Stimulated activated CD8-positive, alpha-beta memory T cell treated with anti-CD3 and anti-CD28 coated beads, Interleukin-4, amount 100 ng/mL, for 24 hours (primary cell): ENCODE results near the gene ACAA1.
"Not testable (repeated sequence)": the region's sequence is repeated elsewhere in the genome, so short reads cannot be mapped to it uniquely, and the experiment has no call there.

Experiments used
- DNase-seq: peaks from one replicate; pipeline ENCODE4 v3.0.0-alpha.2; 2020; ENCODE audit warnings: low read depth

ACAA1 gene

GRCh38 chr3:38101811-38102443 is 35.0 kb downstream of the ACAA1 start:
- no peak for DNase-seq

GRCh38 chr3:38100498-38100897 is 36.4 kb downstream of the ACAA1 start:
- no peak for DNase-seq

- DNase-seq, result no peak
Observed at GRCh38 chr3:38099518-38099917, 37.4 kb downstream of the ACAA1 start.

GRCh38 chr3:38098376-38098723 is 38.6 kb downstream of the ACAA1 start:
- no peak for DNase-seq

GRCh38 chr3:38097446-38098375 is 39.2 kb downstream of the ACAA1 start:
- no peak for DNase-seq

- DNase-seq, result no peak
Observed at GRCh38 chr3:38095669-38096483, 41.1 kb downstream of the ACAA1 start.

GRCh38 chr3:38094999-38095398 is 41.9 kb downstream of the ACAA1 start:
- DNase-seq, result no peak

- no peak for DNase-seq
Observed at GRCh38 chr3:38090453-38090852, 46.5 kb downstream of the ACAA1 start.

- DNase-seq, result no peak
Observed at GRCh38 chr3:38089163-38089562, 47.8 kb downstream of the ACAA1 start.

GRCh38 chr3:38088126-38089078 is 48.5 kb downstream of the ACAA1 start:
- no peak for DNase-seq

- not testable (repeated sequence) for DNase-seq
Observed at GRCh38 chr3:38087278-38087677, 49.6 kb downstream of the ACAA1 start.

GRCh38 chr3:38086496-38086895 is 50.4 kb downstream of the ACAA1 start:
- DNase-seq, result no peak

GRCh38 chr3:38085943-38086324 is 51.0 kb downstream of the ACAA1 start:
- no peak for DNase-seq

GRCh38 chr3:38085311-38085942 is 51.5 kb downstream of the ACAA1 start:
- DNase-seq, result no peak

GRCh38 chr3:38084334-38085310 is 52.3 kb downstream of the ACAA1 start:
- no peak for DNase-seq

- DNase-seq, result no peak
Observed at GRCh38 chr3:38083871-38084333, 53.0 kb downstream of the ACAA1 start.

GRCh38 chr3:38083254-38083653 is 53.7 kb downstream of the ACAA1 start:
- DNase-seq, result not testable (repeated sequence)

- not testable (repeated sequence) for DNase-seq
Observed at GRCh38 chr3:38082296-38082695, 54.6 kb downstream of the ACAA1 start.

- not testable (repeated sequence) for DNase-seq
Observed at GRCh38 chr3:38077073-38077472, 59.9 kb downstream of the ACAA1 start.
